IPS-20b (cell line): Measurements from ENCODE around the gene NEXN.
"Not testable (repeated sequence)": the region's sequence is repeated elsewhere in the genome, so short reads cannot be mapped to it uniquely, and the experiment has no call there.

Experiments
- H3K27ac ChIP-seq: one replicate; pipeline ENCODE4 v1.5.1; 2013; ENCODE audit warnings: low read length
- H3K27me3 ChIP-seq: 2 replicates; pipeline ENCODE4 v1.6.1; 2013; ENCODE audit warnings: mild to moderate bottlenecking, low read length, inconsistent platforms; ENCODE audit not compliant: insufficient read depth
- H3K36me3 ChIP-seq: 2 replicates; pipeline ENCODE4 v1.6.1; 2013; ENCODE audit warnings: low read depth, mild to moderate bottlenecking, inconsistent platforms, low read length, moderate library complexity; ENCODE audit not compliant: insufficient read depth
- H3K4me1 ChIP-seq: 2 replicates; pipeline ENCODE4 v1.6.1; 2013; ENCODE audit warnings: mild to moderate bottlenecking, control low read depth, inconsistent platforms, low read length, moderate library complexity; ENCODE audit not compliant: insufficient read depth
- H3K4me3 ChIP-seq: 2 replicates; pipeline ENCODE4 v1.5.1; 2013; ENCODE audit warnings: mild to moderate bottlenecking, low read length, inconsistent platforms
- H3K9ac ChIP-seq: 2 replicates; pipeline ENCODE4 v1.6.1; 2013; ENCODE audit warnings: low read depth, mild to moderate bottlenecking, inconsistent platforms, low read length, moderate library complexity
- H3K9me3 ChIP-seq: 2 replicates; pipeline ENCODE4 v1.6.1; 2013; ENCODE audit warnings: mild to moderate bottlenecking, low read depth, low read length, inconsistent platforms; ENCODE audit not compliant: insufficient read depth

The NEXN gene

GRCh38 chr1:77970192-77970591, 81.8 kb downstream of the NEXN start:
- H3K36me3 ChIP-seq: peaks cover 76% of the 10 kb centered on the region
- no peaks in the 10 kb centered on the region for H3K9me3 ChIP-seq
- H3K27ac ChIP-seq: no peak overlapping the region
- no peak overlapping the region for H3K9ac ChIP-seq
- peaks cover 15% of the 10 kb centered on the region; the same call in 1 of the 2 replicates for H3K4me1 ChIP-seq
- no peak overlapping the region for H3K4me3 ChIP-seq
- H3K27me3 ChIP-seq: no peaks in the 10 kb centered on the region

- Histone ChIP-seq H3K36me3 (peaks cover 76% of the 10 kb centered on the region), H3K9me3 (no peaks in the 10 kb centered on the region), H3K9ac (no peak overlapping the region), H3K4me3 (peak overlapping the region; percentile 29; the same call in 1 of the 2 replicates), H3K27me3 (no peaks in the 10 kb centered on the region), H3K4me1 (peaks cover 22% of the 10 kb centered on the region; the same call in 1 of the 2 replicates), H3K27ac (no peak overlapping the region)
Observed at GRCh38 chr1:77972080-77972479, 83.7 kb downstream of the NEXN start.

- Histone ChIP-seq H3K4me3 (peak overlapping the region; percentile 95), H3K27me3 (no peaks in the 10 kb centered on the region), H3K9me3 (no peaks in the 10 kb centered on the region), H3K9ac (peak overlapping the region; percentile 98), H3K4me1 (peaks cover 22% of the 10 kb centered on the region; the same call in 1 of the 2 replicates), H3K36me3 (peaks cover 52% of the 10 kb centered on the region), H3K27ac (no peak overlapping the region)
Observed at GRCh38 chr1:77975386-77975785, 87.0 kb downstream of the NEXN start.

GRCh38 chr1:77975907-77976306, 87.5 kb downstream of the NEXN start:
- Histone ChIP-seq H3K9ac (peak overlapping the region; percentile 98; the same call in 1 of the 2 replicates), H3K27me3 (no peaks in the 10 kb centered on the region), H3K4me1 (peaks cover 22% of the 10 kb centered on the region; the same call in 1 of the 2 replicates), H3K27ac (no peak overlapping the region), H3K36me3 (peaks cover 47% of the 10 kb centered on the region), H3K9me3 (no peaks in the 10 kb centered on the region), H3K4me3 (peak overlapping the region; percentile 95)

- Histone ChIP-seq H3K4me1 (peaks cover 22% of the 10 kb centered on the region; the same call in 1 of the 2 replicates), H3K9ac (peak overlapping the region; percentile 98; the same call in 1 of the 2 replicates), H3K4me3 (peak overlapping the region; percentile 95), H3K27ac (no peak overlapping the region), H3K27me3 (no peaks in the 10 kb centered on the region), H3K9me3 (no peaks in the 10 kb centered on the region), H3K36me3 (peaks cover 43% of the 10 kb centered on the region)
Observed at GRCh38 chr1:77976433-77977076, 88.1 kb downstream of the NEXN start.

GRCh38 chr1:77977989-77978292, 89.5 kb downstream of the NEXN start:
- peak overlapping the region; percentile 86 for H3K27ac ChIP-seq
- H3K9ac ChIP-seq: peak overlapping the region; percentile 98
- peak overlapping the region; percentile 95 for H3K4me3 ChIP-seq
- H3K36me3 ChIP-seq: peaks cover 46% of the 10 kb centered on the region
- no peaks in the 10 kb centered on the region for H3K9me3 ChIP-seq
- H3K27me3 ChIP-seq: no peaks in the 10 kb centered on the region
- peaks cover 12% of the 10 kb centered on the region; the same call in 1 of the 2 replicates for H3K4me1 ChIP-seq

- H3K27ac ChIP-seq: peak overlapping the region; percentile 86
- peak overlapping the region; percentile 98 for H3K9ac ChIP-seq
- no peaks in the 10 kb centered on the region for H3K9me3 ChIP-seq
- no peaks in the 10 kb centered on the region for H3K27me3 ChIP-seq
- H3K4me3 ChIP-seq: peak overlapping the region; percentile 95
- H3K36me3 ChIP-seq: peaks cover 46% of the 10 kb centered on the region
- peaks cover 12% of the 10 kb centered on the region; the same call in 1 of the 2 replicates for H3K4me1 ChIP-seq
Observed at GRCh38 chr1:77978293-77978968, 90.0 kb downstream of the NEXN start.

GRCh38 chr1:77978969-77979876, 90.8 kb downstream of the NEXN start, which contains the start of gene FUBP1:
FUBP1 (minus strand) TSS chr1:77979072; CDS start chr1:77979004, 68 bp downstream.
- Histone ChIP-seq H3K4me3 (peak within 1 kb of the TSS; percentile 95), H3K9me3 (no peaks in the 10 kb centered on the region), H3K27me3 (no peaks in the 10 kb centered on the region), H3K4me1 (peaks cover 12% of the 10 kb centered on the region; the same call in 1 of the 2 replicates), H3K27ac (peak within 1 kb of the TSS; percentile 86), H3K9ac (peak within 1 kb of the TSS; percentile 98), H3K36me3 (peaks cover 46% of the 10 kb centered on the region)

- H3K9ac ChIP-seq, H3K9me3 ChIP-seq, H3K4me1 ChIP-seq, H3K27ac ChIP-seq, H3K27me3 ChIP-seq, H3K36me3 ChIP-seq, H3K4me3 ChIP-seq: not testable (repeated sequence)
Observed at GRCh38 chr1:77983352-77983996, 95.0 kb downstream of the NEXN start.

- Histone ChIP-seq H3K27me3 (no peaks in the 10 kb centered on the region), H3K4me1 (no peaks in the 10 kb centered on the region; the same call in 1 of the 2 replicates), H3K27ac (no peak overlapping the region), H3K36me3 (peaks cover 9% of the 10 kb centered on the region), H3K4me3 (no peak overlapping the region), H3K9me3 (no peaks in the 10 kb centered on the region), H3K9ac (no peak overlapping the region)
Observed at GRCh38 chr1:77983997-77984355, 95.6 kb downstream of the NEXN start.

GRCh38 chr1:77984629-77985028, 96.2 kb downstream of the NEXN start:
- Histone ChIP-seq H3K4me1 (peaks cover 3% of the 10 kb centered on the region; the same call in 1 of the 2 replicates), H3K27me3 (no peaks in the 10 kb centered on the region), H3K36me3 (peaks cover 9% of the 10 kb centered on the region), H3K9me3 (no peaks in the 10 kb centered on the region), H3K27ac (no peak overlapping the region), H3K9ac (no peak overlapping the region), H3K4me3 (no peak overlapping the region)
